Measurements from ENCODE around the gene FBXW8.

FBXW8 gene

GRCh38 chr12:117076410-117077372 is 165.9 kb downstream of the FBXW8 start:
- Mint-ChIP-seq H3K4me1 (peaks cover 6% of the 10 kb centered on the region), H3K4me3 (no peak overlapping the region), H3K27ac (no peak overlapping the region), H3K9me3 (no peaks in the 10 kb centered on the region), H3K27me3 (peaks cover 3% of the 10 kb centered on the region), H3K36me3 (no peaks in the 10 kb centered on the region)
- DNase-seq: no peak
- CTCF ChIA-PET: no interaction called here

GRCh38 chr12:117079487-117079886 is 168.7 kb downstream of the FBXW8 start:
- H3K9me3 Mint-ChIP-seq: no peaks in the 10 kb centered on the region
- DNase-seq: no peak
- CTCF ChIA-PET: no interaction called here
- H3K4me1 Mint-ChIP-seq: peaks cover 6% of the 10 kb centered on the region
- H3K27me3 Mint-ChIP-seq: peaks cover 3% of the 10 kb centered on the region
- no peaks in the 10 kb centered on the region for H3K36me3 Mint-ChIP-seq
- no peak overlapping the region for H3K27ac Mint-ChIP-seq
- H3K4me3 Mint-ChIP-seq: no peak overlapping the region

DNA sequence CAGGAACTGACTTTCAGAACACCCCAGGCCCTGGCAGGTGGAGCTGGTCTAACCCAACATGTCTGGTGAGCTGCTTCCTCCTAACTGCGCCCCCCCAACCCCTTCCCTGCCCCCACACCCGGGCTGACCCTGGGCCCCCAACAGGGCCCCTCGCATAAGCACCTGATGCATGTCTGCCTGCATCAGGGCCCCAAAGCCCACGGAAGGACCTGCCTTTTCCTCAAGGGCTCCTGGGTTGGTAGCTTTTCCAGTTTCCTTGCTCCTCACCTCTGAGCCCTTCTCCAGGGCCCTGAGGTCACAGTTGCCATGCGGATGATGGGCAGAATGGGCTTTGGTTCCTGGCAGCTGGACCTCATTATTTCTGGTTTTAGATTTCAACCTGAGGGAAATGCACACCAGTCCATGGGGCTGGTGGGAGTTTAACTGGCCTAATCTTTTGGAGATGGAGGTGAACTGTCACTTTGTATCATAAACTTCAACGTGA is 170.0 kb downstream of the FBXW8 start:
- peaks cover 7% of the 10 kb centered on the region for H3K27me3 Mint-ChIP-seq
- H3K4me1 Mint-ChIP-seq: peaks cover 6% of the 10 kb centered on the region
- H3K4me3 Mint-ChIP-seq: no peak overlapping the region
- no peak for DNase-seq
- H3K9me3 Mint-ChIP-seq: no peaks in the 10 kb centered on the region
- H3K36me3 Mint-ChIP-seq: no peaks in the 10 kb centered on the region
- CTCF ChIA-PET: no interaction called here
- no peak overlapping the region for H3K27ac Mint-ChIP-seq

Data from activated naive CD4-positive, alpha-beta T cell treated with anti-CD3 and anti-CD28 coated beads, Interleukin-2, amount 10 ng/mL, durations not matched to agents 7 days and 5 days (primary cell).